GM13976 (cell line): ENCODE results near the gene LGI4.

Experiments used
- DNase-seq: peaks from one replicate; pipeline ENCODE4 v3.0.0; 2012; ENCODE audit warnings: low spot score
- in situ Hi-C: fragments of 300-500 bp; cut with MboI; formaldehyde crosslinking; loops from one replicate; pipeline ENCODE4 v1.12.0; 2022; ENCODE audit warnings: low sequenced_read_pairs, mixed read lengths, inconsistent platforms; ENCODE audit not compliant: unreplicated experiment
- TF ChIP-seq, protein P1 (sequence below): IDR thresholded peaks from 2 replicates; pipeline ENCODE4 v1.5.1; 2012; ENCODE audit warnings: borderline replicate concordance, mild to moderate bottlenecking; ENCODE audit not compliant: insufficient read depth; ENCODE audit errors: extremely low read depth, missing control alignments, control extremely low read depth

The LGI4 gene

DNA sequence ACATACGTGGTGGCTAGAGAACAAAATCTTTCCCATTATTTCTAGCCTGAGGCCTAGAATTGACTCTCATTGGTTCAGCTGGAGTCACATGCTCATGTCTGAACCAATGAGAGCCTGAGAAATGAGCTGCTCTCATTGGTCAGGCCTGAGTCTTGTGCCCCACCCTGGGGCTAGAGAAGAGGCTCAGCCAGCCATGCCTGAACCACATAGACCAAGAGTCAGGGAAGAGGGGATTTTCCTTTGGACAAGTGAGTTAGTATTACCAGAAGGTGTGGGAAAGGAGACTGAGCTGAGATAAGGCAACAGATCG, 26.5 kb upstream of the LGI4 start:
- DNase-seq, result no peak
- TF ChIP-seq, protein P1, sequence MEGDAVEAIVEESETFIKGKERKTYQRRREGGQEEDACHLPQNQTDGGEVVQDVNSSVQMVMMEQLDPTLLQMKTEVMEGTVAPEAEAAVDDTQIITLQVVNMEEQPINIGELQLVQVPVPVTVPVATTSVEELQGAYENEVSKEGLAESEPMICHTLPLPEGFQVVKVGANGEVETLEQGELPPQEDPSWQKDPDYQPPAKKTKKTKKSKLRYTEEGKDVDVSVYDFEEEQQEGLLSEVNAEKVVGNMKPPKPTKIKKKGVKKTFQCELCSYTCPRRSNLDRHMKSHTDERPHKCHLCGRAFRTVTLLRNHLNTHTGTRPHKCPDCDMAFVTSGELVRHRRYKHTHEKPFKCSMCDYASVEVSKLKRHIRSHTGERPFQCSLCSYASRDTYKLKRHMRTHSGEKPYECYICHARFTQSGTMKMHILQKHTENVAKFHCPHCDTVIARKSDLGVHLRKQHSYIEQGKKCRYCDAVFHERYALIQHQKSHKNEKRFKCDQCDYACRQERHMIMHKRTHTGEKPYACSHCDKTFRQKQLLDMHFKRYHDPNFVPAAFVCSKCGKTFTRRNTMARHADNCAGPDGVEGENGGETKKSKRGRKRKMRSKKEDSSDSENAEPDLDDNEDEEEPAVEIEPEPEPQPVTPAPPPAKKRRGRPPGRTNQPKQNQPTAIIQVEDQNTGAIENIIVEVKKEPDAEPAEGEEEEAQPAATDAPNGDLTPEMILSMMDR, result no peak
- in situ Hi-C loops, result no loop called here

DNA sequence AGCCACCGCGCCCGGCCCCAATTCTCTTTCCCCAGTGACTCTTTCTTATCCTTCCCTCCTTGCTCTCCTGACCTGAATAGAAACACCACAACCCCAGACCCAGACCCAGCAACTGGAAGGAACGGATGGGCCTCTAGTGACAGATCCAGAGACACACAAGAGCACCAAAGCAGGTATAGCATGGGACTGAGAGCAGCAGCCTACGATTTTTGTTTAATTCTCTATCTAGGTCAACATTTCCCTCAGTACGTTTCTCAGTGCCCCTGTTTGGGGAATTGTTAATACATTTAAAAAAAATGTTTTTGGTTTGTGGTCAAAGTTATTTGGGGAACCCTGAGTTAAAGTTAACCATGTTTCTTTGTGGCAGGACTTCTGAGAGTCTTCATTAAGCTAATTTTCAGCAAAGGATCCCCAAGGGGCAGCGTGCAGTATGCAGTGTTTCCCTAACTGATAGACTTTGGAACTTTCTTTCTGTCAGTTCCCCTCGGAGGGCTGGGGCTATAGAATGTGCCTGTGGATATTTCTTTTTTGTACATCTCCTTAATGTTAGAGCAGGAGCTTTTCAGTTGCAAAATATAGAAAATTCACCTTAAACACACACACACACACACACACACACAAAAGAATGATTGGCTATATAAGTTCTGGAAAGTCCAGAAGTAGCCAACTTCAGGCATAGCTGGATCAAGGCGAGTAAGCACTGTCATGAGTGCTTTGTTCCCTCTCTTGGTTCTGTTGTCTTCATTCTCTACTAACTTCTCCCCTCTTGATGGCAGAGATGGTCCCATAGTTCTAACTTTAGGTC, 26.0 kb upstream of the LGI4 start:
- no peak for DNase-seq
- in situ Hi-C loops, result no loop called here
- TF ChIP-seq, protein P1, result no peak

GRCh38 chr19:35159606-35160005, 24.7 kb upstream of the LGI4 start:
- in situ Hi-C loops, result no loop called here

GRCh38 chr19:35157431-35157830, 22.6 kb upstream of the LGI4 start:
- TF ChIP-seq, protein P1, result no peak
- in situ Hi-C loops, result no loop called here
- no peak for DNase-seq

More at GRCh38 chr19:35159606-35160005, 24.7 kb upstream of the LGI4 start:
- TF ChIP-seq, protein P1, result no peak
- no peak for DNase-seq

DNA sequence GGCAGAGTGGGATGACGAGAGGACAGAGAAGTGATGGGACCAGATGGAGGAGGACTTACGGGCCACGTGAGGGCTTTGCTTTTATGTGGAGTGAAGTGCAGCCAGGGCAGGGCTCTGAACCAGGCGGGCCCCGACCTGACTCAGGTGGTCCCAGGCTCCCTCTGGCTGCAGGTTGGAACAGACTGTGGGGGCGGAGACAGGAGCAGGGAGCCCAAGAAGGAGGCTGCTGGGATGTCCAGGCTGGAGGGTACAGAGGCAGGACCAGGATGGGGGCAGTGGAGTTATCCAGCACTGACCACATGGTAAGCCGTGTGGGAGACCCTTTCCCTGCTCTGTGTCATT, 21.8 kb upstream of the LGI4 start:
- DNase-seq, result no peak
- in situ Hi-C loops, result no loop called here

DNA sequence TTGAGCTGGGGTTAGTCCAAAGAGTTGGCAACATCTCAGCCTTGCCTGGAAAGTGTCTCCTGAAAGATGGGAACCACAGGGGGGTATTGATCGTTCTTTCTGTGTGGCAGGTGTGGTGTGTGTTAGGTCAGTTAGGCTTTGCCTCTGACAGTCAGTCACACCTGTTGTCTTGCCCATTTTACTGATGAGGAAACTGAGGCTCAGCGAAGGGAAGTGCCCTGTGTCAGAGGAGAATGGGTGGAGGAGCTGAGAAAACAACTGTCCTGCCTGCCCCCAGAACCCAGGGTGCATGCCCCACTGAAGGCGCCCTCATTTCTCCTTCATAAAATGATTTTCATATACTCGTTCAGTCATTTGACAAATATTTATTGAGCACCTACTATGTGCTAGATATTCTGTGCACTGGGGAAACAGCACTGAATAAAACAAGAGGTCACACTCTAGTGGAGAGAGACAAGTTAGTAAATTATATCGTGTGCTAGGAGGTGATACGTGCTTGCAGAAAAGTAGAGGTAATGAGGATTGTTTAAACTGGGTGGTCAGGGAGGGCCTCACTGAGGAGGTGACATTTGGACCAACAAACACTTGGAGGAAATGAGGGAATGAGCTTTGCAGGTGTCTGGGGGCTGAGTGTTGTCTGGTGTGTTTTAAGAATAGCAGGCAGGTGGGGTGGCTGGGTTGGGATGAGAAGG, 21.3 kb upstream of the LGI4 start:
- in situ Hi-C loops, result no loop called here
- TF ChIP-seq, protein P1, result no peak

More for the DNA sequence above, 21.8 kb upstream of the LGI4 start:
- TF ChIP-seq, protein P1, result no peak

DNA sequence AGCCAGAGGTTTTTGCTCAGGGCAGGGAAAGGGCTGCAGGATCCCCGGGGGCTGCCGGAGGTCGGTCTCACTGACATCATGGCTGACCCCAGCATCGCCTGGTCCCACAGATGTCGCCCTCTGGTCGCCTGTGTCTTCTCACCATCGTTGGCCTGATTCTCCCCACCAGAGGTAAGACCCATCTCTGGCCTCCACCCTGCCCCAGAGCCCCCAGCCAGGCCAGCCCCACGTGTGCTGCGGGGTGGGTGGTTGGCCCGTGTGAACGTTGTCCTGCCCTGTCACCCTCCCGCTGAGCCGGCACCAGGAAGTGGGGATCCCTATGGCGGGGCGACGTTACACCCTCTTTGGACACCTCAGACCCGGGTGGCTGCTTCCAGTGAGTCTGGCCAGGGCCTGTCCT, 20.6 kb upstream of the LGI4 start:
- peak; percentile 71 for DNase-seq
- in situ Hi-C loops, result no loop called here
- TF ChIP-seq, protein P1, result no peak

More for the DNA sequence above, 21.3 kb upstream of the LGI4 start:
- no peak for DNase-seq
